GM18502 (cell line): ENCODE measurements around the gene SLC37A4.
"Not testable (repeated sequence)": the region's sequence is repeated elsewhere in the genome, so short reads cannot be mapped to it uniquely, and the experiment has no call there.

Experiments used
- ATAC-seq: cut with Tn5 transposase; IDR thresholded peaks from one replicate; pipeline ENCODE4 v1.9.1; 2021; ENCODE audit warnings: mild to moderate bottlenecking; ENCODE audit not compliant: unreplicated experiment, poor library complexity

SLC37A4 gene

GRCh38 chr11:119019996-119020395, 10.7 kb downstream of the SLC37A4 start:
- no peak for ATAC-seq

GRCh38 chr11:119018074-119018938, 12.4 kb downstream of the SLC37A4 start, which contains the start of the genes RPS25 and TRAPPC4:
RPS25 (minus strand) TSS chr11:119018343; CDS start chr11:119018284, 59 bp downstream.
TRAPPC4 (plus strand) TSS chr11:119018766; CDS start chr11:119018796, 30 bp downstream.
- peak; percentile 87 for ATAC-seq

GRCh38 chr11:119017377-119017776, 13.3 kb downstream of the SLC37A4 start:
- not testable (repeated sequence) for ATAC-seq

GRCh38 chr11:119016216-119017009, 14.3 kb downstream of the SLC37A4 start:
- no peak for ATAC-seq

GRCh38 chr11:119015054-119015611, 15.5 kb downstream of the SLC37A4 start:
- ATAC-seq = no peak

- no peak for ATAC-seq
Observed at GRCh38 chr11:119014209-119014924, 16.3 kb downstream of the SLC37A4 start.

GRCh38 chr11:119012629-119013170, 18.0 kb downstream of the SLC37A4 start:
- ATAC-seq = no peak

GRCh38 chr11:119011476-119012053, 19.1 kb downstream of the SLC37A4 start:
- no peak for ATAC-seq

GRCh38 chr11:119006656-119007055, 24.0 kb downstream of the SLC37A4 start:
- ATAC-seq = no peak

- ATAC-seq = no peak
Observed at GRCh38 chr11:119000906-119001305, 29.8 kb downstream of the SLC37A4 start.

- ATAC-seq = no peak
Observed at GRCh38 chr11:118998822-118999221, 31.9 kb downstream of the SLC37A4 start.

GRCh38 chr11:118998388-118998717, 32.3 kb downstream of the SLC37A4 start:
- no peak for ATAC-seq

- peak; percentile 89 for ATAC-seq
Observed at GRCh38 chr11:118997627-118998387, 32.9 kb downstream of the SLC37A4 start, which contains the start of gene CENATAC. CENATAC (plus strand) TSS chr11:118998138; CDS start chr11:118998198, 60 bp downstream.

- ATAC-seq = peak; percentile 38
Observed at GRCh38 chr11:118996926-118997626, 33.6 kb downstream of the SLC37A4 start.

- not testable (repeated sequence) for ATAC-seq
Observed at GRCh38 chr11:118991486-118992038, 39.1 kb downstream of the SLC37A4 start.

GRCh38 chr11:118988280-118988679, 42.4 kb downstream of the SLC37A4 start:
- no peak for ATAC-seq

- ATAC-seq = no peak
Observed at GRCh38 chr11:118984825-118985224, 45.9 kb downstream of the SLC37A4 start.

GRCh38 chr11:118984337-118984736, 46.3 kb downstream of the SLC37A4 start:
- ATAC-seq = not testable (repeated sequence)
